H1 (cell line): ENCODE results near the gene MTG1. TPM values are rescaled to one million over a fixed set of nuclear protein-coding genes. Genes with fewer than 3 reads are reported as not detected.

Experiments
- ASH2L ChIP-seq: fragments of 200-600, 300-600 bp; sonication (generic); IDR thresholded peaks from one replicate; pipeline ENCODE4 v1.7.1; 2017; ENCODE audit warnings: low read length
- CEBPB ChIP-seq: IDR thresholded peaks from 2 replicates; pipeline ENCODE4 v1.6.1; 2012; ENCODE audit warnings: low read depth, low read length
- FOSL1 ChIP-seq: IDR thresholded peaks from 2 replicates; pipeline ENCODE4 v1.6.1; 2011; ENCODE audit warnings: mild to moderate bottlenecking, low read depth, low read length, moderate library complexity; ENCODE audit not compliant: insufficient read depth
- HDAC2 ChIP-seq, 2 experiments: fragments of 300-600 bp in 1 of 2; sonication (generic) in 1 of 2; IDR thresholded peaks; 2 replicates each; pipeline ENCODE4 v1.6.1; 2011 to 2012; ENCODE audit warnings: low read depth in 2 of 2, low read length in 2 of 2, mild to moderate bottlenecking in 2 of 2, moderate library complexity in 2 of 2, borderline replicate concordance in 1 of 2, inconsistent platforms in 1 of 2
- KDM4A ChIP-seq: IDR thresholded peaks from one replicate; pipeline ENCODE4 v1.7.1; 2012; ENCODE audit warnings: low read depth, mild to moderate bottlenecking, moderate library complexity, low read length, inconsistent platforms; ENCODE audit not compliant: severe bottlenecking
- SP4 ChIP-seq: IDR thresholded peaks from 2 replicates; pipeline ENCODE4 v1.6.1; 2012; ENCODE audit warnings: low read length, inconsistent platforms
- polyA plus RNA-seq, 7 experiments: library from polyadenylated mRNA; depleted of rRNA in 3 of 7; stranded (reverse) in 5 of 7; unstranded in 2 of 7; fragments of >200 nt in 5 of 7; fragments of 200-250 nt in 2 of 7; gene quantifications; 1 replicate in 5 of 7; 2 replicates in 1 of 7; 4 replicates in 1 of 7; pipeline versions ENCODE4 v1.2.1 to v1.2.3, GENCODE V29; 2011 to 2013; ENCODE audit warnings: missing spikeins in 2 of 7, mixed read lengths in 2 of 7
- total RNA-seq: library from RNA; stranded (reverse); fragmentation: NEBNext Ultra II Directional; extraction: Animal tissue kit (Norgen Biotek cat#: 25700); gene quantifications from 2 replicates; pipeline ENCODE4 v1.2.1, GENCODE V29; 2021

The MTG1 gene
- total and polyA plus RNA-seq, 2 of the 8 experiments (the other 6 are each of a cell fraction or from before 2014, with no cell fraction given) = 56.6 to 81.6 TPM

- TF ChIP-seq CEBPB (no peak), HDAC2 (IDR thresholded peaks at IDR 0.05; ENCODE audit: borderline replicate concordance in 1 of 2, low read depth in 2 of 2, low read length in 2 of 2) (peak in 1 of 2 experiments; percentile 57; a peak in 1 of 4 replicates), SP4 (0 out of 2 replicates have a peak, but pooled peaks have one; percentile 12), ASH2L (no peak), FOSL1 (no peak), KDM4A (peak; percentile 80)
Measured at GRCh38 chr10:133378251-133379096, 15.5 kb upstream of the MTG1 start (continued).
